Measurements from ENCODE around the gene CDS2.

The CDS2 gene

GRCh38 chr20:5126512-5127203 lies at the start of gene CDS2 (continued):
- TF ChIP-seq ZBTB11 (tag by site-specific recombination; conservative IDR thresholded peaks at IDR 0.05; ENCODE audit: low read depth): no peak
- peak; percentile 51; the same call in 1 of the 2 replicates for TF ChIP-seq ZBTB6 (tag by site-specific recombination; IDR thresholded peaks at IDR 0.05)
- no peak for TF ChIP-seq OVOL3 (tag by site-specific recombination; IDR thresholded peaks at IDR 0.05)
- TF ChIP-seq ZEB2 (tag by site-specific recombination; IDR thresholded peaks at IDR 0.05): no peak; the same call in none of the 2 replicates
- peak; percentile 79 for TF ChIP-seq ZNF785 (tag by site-specific recombination; IDR thresholded peaks at IDR 0.05)
- peak; percentile 95 for TF ChIP-seq FEZF1 (tag by site-specific recombination; IDR thresholded peaks at IDR 0.05)
- peak; percentile 54; the same call in 1 of the 2 replicates for TF ChIP-seq ZNF561 (tag by site-specific recombination; IDR thresholded peaks at IDR 0.05; ENCODE audit: borderline replicate concordance)
- TF ChIP-seq SCRT2 (tag by site-specific recombination; IDR thresholded peaks at IDR 0.05): no peak
- no peak for TF ChIP-seq ZNF518A (tag by site-specific recombination; conservative IDR thresholded peaks at IDR 0.05; ENCODE audit: low read depth)
- TF ChIP-seq PATZ1 (tag by site-specific recombination; IDR thresholded peaks at IDR 0.05): peak; percentile 36; the same call in 1 of the 2 replicates
- TF ChIP-seq ZNF580 (tag by site-specific recombination; IDR thresholded peaks at IDR 0.05): no peak
- TF ChIP-seq KLF8 (tag by site-specific recombination; IDR thresholded peaks at IDR 0.05): peak; percentile 72
- no peak for TF ChIP-seq HOXA7 (CRISPR knock-in tag; IDR thresholded peaks at IDR 0.05; ENCODE audit: borderline replicate concordance)
- TF ChIP-seq SP7 (tag by site-specific recombination; IDR thresholded peaks at IDR 0.05): no peak
- no peak for TF ChIP-seq ZNF747 (tag by site-specific recombination; IDR thresholded peaks at IDR 0.05)
- TF ChIP-seq KLF1 (tag by site-specific recombination; IDR thresholded peaks at IDR 0.05): peak; percentile 92
- peak; percentile 94 for TF ChIP-seq KLF10 (tag by site-specific recombination; IDR thresholded peaks at IDR 0.05)
- no peak for TF ChIP-seq ZNF521 (tag by site-specific recombination; IDR thresholded peaks at IDR 0.05)
- no peak for TF ChIP-seq ZBTB49 (tag by site-specific recombination; IDR thresholded peaks at IDR 0.05; ENCODE audit: low read depth)
- no peak for TF ChIP-seq ZFP41 (tag by site-specific recombination; IDR thresholded peaks at IDR 0.05; ENCODE audit: borderline replicate concordance)
- TF ChIP-seq ZNF449 (tag by site-specific recombination; IDR thresholded peaks at IDR 0.05): 0 out of 2 replicates have a peak, but pooled peaks have one; percentile 18
- TF ChIP-seq ZNF654 (tag by site-specific recombination; IDR thresholded peaks at IDR 0.05; ENCODE audit: low read depth): peak; percentile 63
- TF ChIP-seq KLF16 (tag by site-specific recombination; IDR thresholded peaks at IDR 0.05): 0 out of 2 replicates have a peak, but pooled peaks have one; percentile 13

Measured in HEK293 (cell line).